Choroid plexus epithelial cell (primary cell): ENCODE measurements around the gene OSBPL8.

Experiments
- DNase-seq: peaks from one replicate; pipeline ENCODE4 v3.0.0-alpha.2; 2010; ENCODE audit warnings: low read depth
- H3K4me3 ChIP-seq: 2 replicates; pipeline ENCODE4 v1.5.1; 2011; ENCODE audit warnings: low read depth, mild to moderate bottlenecking, control low read depth, low read length, moderate library complexity
- CTCF ChIP-seq: conservative IDR thresholded peaks from 2 replicates; pipeline ENCODE4 v1.5.1; 2011; ENCODE audit warnings: low read depth, mild to moderate bottlenecking, control low read depth, inconsistent platforms, low read length, moderate library complexity

The OSBPL8 gene

DNA sequence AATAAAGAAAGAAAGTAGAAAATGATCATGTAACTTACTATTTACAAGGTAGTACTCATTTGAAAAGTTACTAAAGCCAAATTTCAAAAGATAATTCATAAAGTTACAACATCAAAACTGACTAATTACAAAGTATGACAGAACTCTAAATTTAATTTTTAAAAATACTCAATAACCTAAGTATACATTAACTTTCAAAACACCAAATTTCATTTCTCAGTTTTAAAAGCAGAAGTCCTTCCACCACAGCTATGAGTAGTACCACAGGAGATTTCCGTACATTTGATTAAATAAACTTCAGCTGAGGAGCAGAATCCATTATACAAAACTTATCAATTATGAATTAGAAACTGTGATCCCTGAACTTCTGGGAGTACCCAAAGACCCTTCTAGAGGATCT is 110.6 kb downstream of the OSBPL8 start:
- H3K4me3 ChIP-seq: no peak overlapping the region
- TF ChIP-seq CTCF: no peak
- no peak for DNase-seq

DNA sequence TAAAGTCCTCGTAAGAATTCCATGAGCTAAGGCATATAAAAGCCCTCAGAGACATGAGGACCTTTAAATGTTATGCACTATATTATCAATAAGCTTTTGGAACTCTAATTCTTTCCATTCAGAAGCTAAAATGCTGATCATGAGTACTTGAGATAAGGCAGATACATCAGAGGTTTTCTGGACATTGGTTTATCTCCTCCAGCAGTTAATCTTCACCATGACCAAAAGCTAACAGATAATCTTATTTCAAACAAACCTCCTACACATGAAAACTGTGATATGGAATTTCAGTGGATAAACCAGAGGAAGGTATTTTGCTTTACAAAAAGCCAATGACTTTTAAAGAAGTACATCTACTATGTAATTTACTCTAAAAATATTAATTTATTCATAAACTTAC is 113.5 kb downstream of the OSBPL8 start:
- TF ChIP-seq CTCF: no peak
- H3K4me3 ChIP-seq: no peak overlapping the region
- no peak for DNase-seq

- TF ChIP-seq CTCF: no peak
- no peak for DNase-seq
- H3K4me3 ChIP-seq: no peak overlapping the region
These were observed 114.1 kb downstream of the OSBPL8 start for GRCh38 chr12:76445462-76445861.

GRCh38 chr12:76444408-76444984 is 115.1 kb downstream of the OSBPL8 start:
- no peak for DNase-seq
- H3K4me3 ChIP-seq: no peak overlapping the region

GRCh38 chr12:76441016-76441415 is 118.6 kb downstream of the OSBPL8 start:
- DNase-seq: no peak
- H3K4me3 ChIP-seq: no peak overlapping the region
- no peak for TF ChIP-seq CTCF

More at GRCh38 chr12:76444408-76444984, 115.1 kb downstream of the OSBPL8 start:
- TF ChIP-seq CTCF: no peak

- DNase-seq: no peak
- no peak overlapping the region for H3K4me3 ChIP-seq
- no peak for TF ChIP-seq CTCF
These were observed 126.8 kb downstream of the OSBPL8 start for GRCh38 chr12:76432733-76433132.

DNA sequence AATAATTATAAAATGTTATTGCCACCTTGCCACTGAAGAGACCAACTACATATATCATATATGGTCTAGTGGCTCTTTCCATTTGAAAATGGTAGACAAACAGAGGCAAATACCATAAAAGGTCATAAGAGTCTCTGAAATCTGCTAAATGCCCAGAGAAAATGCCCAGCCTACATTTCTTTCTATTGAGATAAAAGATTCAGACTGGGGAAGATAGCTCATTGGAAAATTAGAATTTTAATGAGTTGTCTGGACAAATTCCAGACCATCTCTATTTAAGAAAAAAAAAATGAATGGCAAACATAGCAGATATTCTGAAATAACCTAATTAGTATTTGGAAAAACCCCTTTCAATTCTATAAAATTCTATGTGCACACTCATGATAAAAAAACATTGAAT is 131.5 kb downstream of the OSBPL8 start:
- TF ChIP-seq CTCF: no peak
- no peak overlapping the region for H3K4me3 ChIP-seq
- no peak for DNase-seq
